GM12878 (cell line): ENCODE measurements around the gene TRIOBP. TPM values are rescaled to one million over a fixed set of nuclear protein-coding genes. Genes with fewer than 3 reads are reported as not detected.

Experiments used
- ATF2 ChIP-seq: IDR thresholded peaks from 2 replicates; pipeline ENCODE4 v1.6.1; 2012; ENCODE audit warnings: low read length, inconsistent platforms
- ATF7 ChIP-seq: fragments of 450-650 bp; IDR thresholded peaks from 2 replicates; pipeline ENCODE4 v1.6.1; 2016; ENCODE audit warnings: low read depth, mild to moderate bottlenecking
- BACH1 ChIP-seq: fragments of 450-650 bp; IDR thresholded peaks from 2 replicates; pipeline ENCODE4 v1.6.1; 2017; ENCODE audit warnings: mild to moderate bottlenecking, borderline replicate concordance
- DPF2 ChIP-seq: fragments of 450-650 bp; IDR thresholded peaks from 2 replicates; pipeline ENCODE4 v1.6.1; 2017; ENCODE audit warnings: mild to moderate bottlenecking
- ESRRA ChIP-seq: IDR thresholded peaks from 2 replicates; pipeline ENCODE4 v1.6.1; 2012; ENCODE audit warnings: mild to moderate bottlenecking, low read length, improper control_type of control experiment
- IKZF1 ChIP-seq: fragments of 450-650 bp; conservative IDR thresholded peaks from 2 replicates; pipeline ENCODE4 v1.6.1; 2017; ENCODE audit warnings: antibody characterized with exemption, mild to moderate bottlenecking
- IRF5 ChIP-seq: fragments of 450-650 bp; IDR thresholded peaks from 2 replicates; pipeline ENCODE4 v1.6.1; 2017; ENCODE audit warnings: borderline replicate concordance
- MAX ChIP-seq: IDR thresholded peaks from 2 replicates; pipeline ENCODE4 v1.6.1; 2012; ENCODE audit warnings: low read depth, low read length, improper control_type of control experiment
- MEF2B ChIP-seq: fragments of 450-650 bp; IDR thresholded peaks from 2 replicates; pipeline ENCODE4 v1.6.1; 2018; ENCODE audit warnings: mild to moderate bottlenecking, moderate library complexity; ENCODE audit not compliant: partially characterized antibody, poor library complexity, severe bottlenecking
- MLLT1 ChIP-seq: fragments of 450-650 bp; IDR thresholded peaks from 2 replicates; pipeline ENCODE4 v1.6.1; 2016; ENCODE audit warnings: mild to moderate bottlenecking
- MTA2 ChIP-seq: fragments of 450-650 bp; IDR thresholded peaks from 2 replicates; pipeline ENCODE4 v1.6.1; 2016; ENCODE audit warnings: low read depth, mild to moderate bottlenecking, moderate library complexity
- MXI1 ChIP-seq: fragments of 150-350 bp; IDR thresholded peaks from 2 replicates; pipeline ENCODE4 v1.6.1; 2011; ENCODE audit warnings: low read depth, mild to moderate bottlenecking, inconsistent platforms, low read length, improper control_type of control experiment
- NFIC ChIP-seq: IDR thresholded peaks from 2 replicates; pipeline ENCODE4 v1.6.1; 2012; ENCODE audit warnings: low read depth, mild to moderate bottlenecking, inconsistent platforms, low read length, moderate library complexity
- NFXL1 ChIP-seq: fragments of 450-650 bp; IDR thresholded peaks from 2 replicates; pipeline ENCODE4 v1.6.1; 2017; ENCODE audit warnings: antibody characterized with exemption, mild to moderate bottlenecking, borderline replicate concordance
- POLR2AphosphoS5 ChIP-seq: IDR thresholded peaks from 2 replicates; pipeline ENCODE4 v1.6.1; 2011; ENCODE audit warnings: mild to moderate bottlenecking, low read length, inconsistent platforms
- POU2F2 ChIP-seq: IDR thresholded peaks from 3 replicates; pipeline ENCODE4 v1.6.1; 2011; ENCODE audit warnings: low read depth, mild to moderate bottlenecking, low read length, borderline replicate concordance
- RAD51 ChIP-seq: fragments of 450-650 bp; IDR thresholded peaks from 2 replicates; pipeline ENCODE4 v1.6.1; 2016; ENCODE audit warnings: moderate library complexity, mild to moderate bottlenecking, inconsistent platforms
- SKIL ChIP-seq: fragments of 450-650 bp; IDR thresholded peaks from 2 replicates; pipeline ENCODE4 v1.6.1; 2017; ENCODE audit warnings: mild to moderate bottlenecking, low read depth, inconsistent platforms; ENCODE audit not compliant: poor library complexity, severe bottlenecking
- SMARCA5 ChIP-seq: fragments of 450-650 bp; IDR thresholded peaks from 2 replicates; pipeline ENCODE4 v1.6.1; 2017; ENCODE audit warnings: mild to moderate bottlenecking
- TCF12 ChIP-seq: IDR thresholded peaks from 2 replicates; pipeline ENCODE4 v1.6.1; 2011; ENCODE audit warnings: low read depth, mild to moderate bottlenecking, low read length
- polyA plus RNA-seq, 11 experiments: library from polyadenylated mRNA; depleted of rRNA in 4 of 11; unstranded in 6 of 11; stranded (reverse) in 5 of 11; fragments of >200 nt; fragmentation: Nextera tagmentation in 4 of 11; fragmentation: Illumina TruSeq in 1 of 11; extraction: Ambion mirVana in 4 of 11; extraction: Trizol in 1 of 11; gene quantifications; 1 replicate in 1 of 11; 2 replicates in 10 of 11; pipeline versions ENCODE4 v1.2.1 to v1.2.3, GENCODE V29; 2011 to 2016; ENCODE audit warnings: inconsistent platforms in 2 of 11, missing spikeins in 2 of 11, low read depth in 1 of 11
- total RNA-seq, 4 experiments: library from RNA; depleted of rRNA in 3 of 4; stranded (reverse); fragments of >200 nt in 3 of 4; fragmentation: Illumina TruSeq in 1 of 4; extraction: Trizol in 1 of 4; gene quantifications; 2 replicates each; pipeline versions ENCODE4 v1.2.1 to v1.2.3, GENCODE V29; 2013 to 2021

TRIOBP gene
- total and polyA plus RNA-seq, 10 of the 15 experiments (the other 5 are each of a cell fraction or from before 2014, with no cell fraction given): 0.21 to 23.6 (median 11.9) TPM

- TF ChIP-seq POLR2AphosphoS5: no peak
- TF ChIP-seq IRF5: no peak
- TF ChIP-seq MAX: no peak
- 0 out of 2 replicates have a peak, but pooled peaks have one; percentile 31 for TF ChIP-seq MLLT1
- TF ChIP-seq NFIC: peak; percentile 36
- peak; percentile 43; the same call in 1 of the 2 replicates for TF ChIP-seq MXI1
- peak; percentile 79 for TF ChIP-seq MTA2
- peak; percentile 86 for TF ChIP-seq ATF7
- TF ChIP-seq TCF12: peak; percentile 48; the same call in 1 of the 2 replicates
- peak; percentile 61; the same call in 1 of the 2 replicates for TF ChIP-seq DPF2
- peak; percentile 76 for TF ChIP-seq IKZF1
- TF ChIP-seq ATF2: 0 out of 2 replicates have a peak, but pooled peaks have one; percentile 41
- TF ChIP-seq SMARCA5: peak; percentile 26
- TF ChIP-seq RAD51: peak; percentile 69
- TF ChIP-seq MEF2B: peak; percentile 35
- TF ChIP-seq POU2F2: peak; percentile 61; the same call in 1 of the 3 replicates
- TF ChIP-seq BACH1: no peak
- no peak for TF ChIP-seq ESRRA
- no peak for TF ChIP-seq NFXL1
- TF ChIP-seq SKIL: peak; percentile 79
These were observed 80.4 kb downstream of the TRIOBP start (continued) for GRCh38 chr22:37777122-37777687.
